Kidney epithelial cell (primary cell): ENCODE results near the gene ENTPD1. TPM values are rescaled to one million over a fixed set of nuclear protein-coding genes. Genes with fewer than 3 reads are reported as not detected.

ENCODE experiments used
- DNase-seq: peaks from one replicate; pipeline ENCODE4 v3.0.0-alpha.2; 2010; ENCODE audit warnings: low read depth
- H3K27me3 ChIP-seq: 2 replicates; pipeline ENCODE4 v1.6.0; 2011; ENCODE audit warnings: low read length; ENCODE audit not compliant: control insufficient read depth, insufficient read depth
- H3K36me3 ChIP-seq: 2 replicates; pipeline ENCODE4 v1.5.1; 2011; ENCODE audit warnings: low read length; ENCODE audit not compliant: control insufficient read depth, insufficient read depth
- H3K4me3 ChIP-seq: 2 replicates; pipeline ENCODE4 v1.5.1; 2011; ENCODE audit warnings: low read depth, mild to moderate bottlenecking, control low read depth, low read length
- CTCF ChIP-seq: IDR thresholded peaks from 2 replicates; pipeline ENCODE4 v1.5.1; 2011; ENCODE audit warnings: mild to moderate bottlenecking, moderate library complexity, low read length, control low read depth, inconsistent platforms; ENCODE audit not compliant: insufficient read depth, poor library complexity, severe bottlenecking
- total RNA-seq: library from RNA; depleted of rRNA; stranded (reverse); fragments of >200 nt; gene quantifications from 2 replicates; pipeline ENCODE4 v1.2.3, GENCODE V29; 2015

Gene ENTPD1
- total RNA-seq, 1 donor from 2014 or later: 0.17 TPM

- H3K4me3 ChIP-seq: no peak overlapping the region
- TF ChIP-seq CTCF: no peak
- no peaks in the 10 kb centered on the region for H3K36me3 ChIP-seq
- H3K27me3 ChIP-seq: no peaks in the 10 kb centered on the region
- no peak for DNase-seq
Observed at GRCh38 chr10:95785942-95786669, 30.1 kb downstream of the ENTPD1 start.

- TF ChIP-seq CTCF: no peak
- no peak for DNase-seq
- Histone ChIP-seq H3K36me3 (no peaks in the 10 kb centered on the region), H3K27me3 (no peaks in the 10 kb centered on the region), H3K4me3 (no peak overlapping the region)
Observed at GRCh38 chr10:95787447-95787846, 31.5 kb downstream of the ENTPD1 start.

GRCh38 chr10:95788830-95789229 lies 32.9 kb downstream of the ENTPD1 start:
- peak; percentile 23 for DNase-seq
- TF ChIP-seq CTCF: no peak
- Histone ChIP-seq H3K36me3 (no peaks in the 10 kb centered on the region), H3K27me3 (no peaks in the 10 kb centered on the region), H3K4me3 (no peak overlapping the region)

- Histone ChIP-seq H3K4me3 (no peak overlapping the region), H3K36me3 (no peaks in the 10 kb centered on the region), H3K27me3 (no peaks in the 10 kb centered on the region)
- no peak for TF ChIP-seq CTCF
- DNase-seq: no peak
Observed at GRCh38 chr10:95789902-95790301, 33.9 kb downstream of the ENTPD1 start.

- H3K27me3 ChIP-seq: no peaks in the 10 kb centered on the region
- no peak overlapping the region for H3K4me3 ChIP-seq
- DNase-seq: no peak
- TF ChIP-seq CTCF: no peak
- H3K36me3 ChIP-seq: no peaks in the 10 kb centered on the region
Observed at GRCh38 chr10:95790982-95791381, 35.0 kb downstream of the ENTPD1 start.

GRCh38 chr10:95791425-95791979 lies 35.5 kb downstream of the ENTPD1 start:
- H3K27me3 ChIP-seq: no peaks in the 10 kb centered on the region
- H3K36me3 ChIP-seq: no peaks in the 10 kb centered on the region
- H3K4me3 ChIP-seq: no peak overlapping the region
- no peak for TF ChIP-seq CTCF
- no peak for DNase-seq
